GM06990 (cell line): ENCODE measurements around the gene MTHFD2L.

Source experiments
- DNase-seq: peaks from one replicate; pipeline ENCODE4 v3.0.0-alpha.2; 2011; ENCODE audit not compliant: insufficient read length; ENCODE audit errors: extremely low read depth
- H3K27me3 ChIP-seq: replicated peaks from 2 replicates; pipeline ENCODE4 v1.6.0; 2011; ENCODE audit warnings: low read length; ENCODE audit not compliant: control insufficient read depth, insufficient read depth
- H3K36me3 ChIP-seq: 2 replicates; pipeline ENCODE4 v1.5.1; 2011; ENCODE audit warnings: low read length; ENCODE audit not compliant: control insufficient read depth, insufficient read depth
- H3K4me3 ChIP-seq: replicated peaks from 2 replicates; pipeline ENCODE4 v1.5.1; 2011; ENCODE audit warnings: low read depth, mild to moderate bottlenecking, control low read depth, low read length
- CTCF ChIP-seq: IDR thresholded peaks from 2 replicates; pipeline ENCODE4 v1.5.1; 2011; ENCODE audit warnings: low read length, control low read depth, mild to moderate bottlenecking, inconsistent platforms; ENCODE audit not compliant: insufficient read depth, poor library complexity, severe bottlenecking

The MTHFD2L gene

GRCh38 chr4:74118600-74119338, 39.1 kb upstream of the MTHFD2L start:
- no peak for DNase-seq
- TF ChIP-seq CTCF = no peak
- no peaks in the 10 kb centered on the region for H3K36me3 ChIP-seq
- H3K4me3 ChIP-seq = no peak overlapping the region
- no peaks in the 10 kb centered on the region for H3K27me3 ChIP-seq

- DNase-seq = no peak
Measured at GRCh38 chr4:74120086-74120485, 37.8 kb upstream of the MTHFD2L start.

GRCh38 chr4:74121643-74122579, 36.0 kb upstream of the MTHFD2L start:
- no peaks in the 10 kb centered on the region for H3K36me3 ChIP-seq
- no peaks in the 10 kb centered on the region for H3K27me3 ChIP-seq
- no peak overlapping the region for H3K4me3 ChIP-seq
- DNase-seq = no peak
- no peak for TF ChIP-seq CTCF

More at GRCh38 chr4:74120086-74120485, 37.8 kb upstream of the MTHFD2L start:
- Histone ChIP-seq H3K4me3 (no peak overlapping the region), H3K27me3 (no peaks in the 10 kb centered on the region), H3K36me3 (no peaks in the 10 kb centered on the region)
- no peak for TF ChIP-seq CTCF

- no peak for TF ChIP-seq CTCF
- Histone ChIP-seq H3K36me3 (no peaks in the 10 kb centered on the region), H3K4me3 (no peak overlapping the region), H3K27me3 (no peaks in the 10 kb centered on the region)
- DNase-seq = no peak
Measured at GRCh38 chr4:74123065-74123728, 34.7 kb upstream of the MTHFD2L start.

GRCh38 chr4:74125029-74125428, 32.9 kb upstream of the MTHFD2L start:
- DNase-seq = no peak
- no peak for TF ChIP-seq CTCF
- no peaks in the 10 kb centered on the region for H3K27me3 ChIP-seq
- no peak overlapping the region for H3K4me3 ChIP-seq
- no peaks in the 10 kb centered on the region for H3K36me3 ChIP-seq
